ENCODE results near the gene HIPK2.

GRCh38 chr7:139600306-139600705, 177.5 kb downstream of the HIPK2 start:
- no peak for TF ChIP-seq POLR2A (IDR thresholded peaks at IDR 0.05)
- TF ChIP-seq CTCF (IDR thresholded peaks at IDR 0.05), result no peak
- no peak for TF ChIP-seq POLR2AphosphoS5 (IDR thresholded peaks at IDR 0.05)
- no peak for TF ChIP-seq EP300 (IDR thresholded peaks at IDR 0.05)

Measured in stomach (tissue), 4 donors.